ENCODE data around the gene LRPAP1.
"Not testable (repeated sequence)": the region's sequence is repeated elsewhere in the genome, so short reads cannot be mapped to it uniquely, and the experiment has no call there.

The LRPAP1 gene

GRCh38 chr4:3515646-3516045, 16.6 kb downstream of the LRPAP1 start:
- Histone ChIP-seq H3K9me3 (ENCODE audit: control insufficient read depth, insufficient read depth, low read depth, low read length) (no peaks in the 10 kb centered on the region), H3K36me3 (ENCODE audit: control insufficient read depth, insufficient read depth, low read length) (peaks cover 94% of the 10 kb centered on the region), H3K4me1 (ENCODE audit: control insufficient read depth, insufficient read depth, low read length) (no peaks in the 10 kb centered on the region), H3K27ac (ENCODE audit: low read depth, low read length) (no peak overlapping the region), H3K4me3 (ENCODE audit: low read depth, low read length) (no peak overlapping the region), H3K27me3 (ENCODE audit: control insufficient read depth, insufficient read depth, low read length) (no peaks in the 10 kb centered on the region), H3K9ac (ENCODE audit: low read length) (no peak overlapping the region)

- no peaks in the 10 kb centered on the region for H3K9me3 ChIP-seq (ENCODE audit: control insufficient read depth, insufficient read depth, low read depth, low read length)
- no peak overlapping the region for H3K4me3 ChIP-seq (ENCODE audit: low read depth, low read length)
- peaks cover 94% of the 10 kb centered on the region for H3K36me3 ChIP-seq (ENCODE audit: control insufficient read depth, insufficient read depth, low read length)
- no peaks in the 10 kb centered on the region for H3K27me3 ChIP-seq (ENCODE audit: control insufficient read depth, insufficient read depth, low read length)
- no peak overlapping the region for H3K9ac ChIP-seq (ENCODE audit: low read length)
- no peaks in the 10 kb centered on the region for H3K4me1 ChIP-seq (ENCODE audit: control insufficient read depth, insufficient read depth, low read length)
- no peak overlapping the region for H3K27ac ChIP-seq (ENCODE audit: low read depth, low read length)
Observed at GRCh38 chr4:3514806-3515501, 17.3 kb downstream of the LRPAP1 start.

- Histone ChIP-seq H3K27me3 (ENCODE audit: control insufficient read depth, insufficient read depth, low read length) (no peaks in the 10 kb centered on the region), H3K36me3 (ENCODE audit: control insufficient read depth, insufficient read depth, low read length) (peaks cover 92% of the 10 kb centered on the region), H3K9ac (ENCODE audit: low read length) (no peak overlapping the region), H3K9me3 (ENCODE audit: control insufficient read depth, insufficient read depth, low read depth, low read length) (no peaks in the 10 kb centered on the region), H3K4me3 (ENCODE audit: low read depth, low read length) (no peak overlapping the region), H3K27ac (ENCODE audit: low read depth, low read length) (no peak overlapping the region), H3K4me1 (ENCODE audit: control insufficient read depth, insufficient read depth, low read length) (no peaks in the 10 kb centered on the region)
Observed at GRCh38 chr4:3514221-3514780, 17.9 kb downstream of the LRPAP1 start.

GRCh38 chr4:3513807-3514206, 18.4 kb downstream of the LRPAP1 start:
- H3K36me3 ChIP-seq (ENCODE audit: control insufficient read depth, insufficient read depth, low read length), result peaks cover 91% of the 10 kb centered on the region
- no peak overlapping the region for H3K4me3 ChIP-seq (ENCODE audit: low read depth, low read length)
- H3K27ac ChIP-seq (ENCODE audit: low read depth, low read length), result no peak overlapping the region
- H3K9me3 ChIP-seq (ENCODE audit: control insufficient read depth, insufficient read depth, low read depth, low read length), result no peaks in the 10 kb centered on the region
- no peaks in the 10 kb centered on the region for H3K27me3 ChIP-seq (ENCODE audit: control insufficient read depth, insufficient read depth, low read length)
- H3K4me1 ChIP-seq (ENCODE audit: control insufficient read depth, insufficient read depth, low read length), result no peaks in the 10 kb centered on the region
- no peak overlapping the region for H3K9ac ChIP-seq (ENCODE audit: low read length)

- Histone ChIP-seq H3K27ac (ENCODE audit: low read depth, low read length) (no peak overlapping the region), H3K4me3 (ENCODE audit: low read depth, low read length) (no peak overlapping the region), H3K9ac (ENCODE audit: low read length) (no peak overlapping the region), H3K9me3 (ENCODE audit: control insufficient read depth, insufficient read depth, low read depth, low read length) (no peaks in the 10 kb centered on the region), H3K27me3 (ENCODE audit: control insufficient read depth, insufficient read depth, low read length) (no peaks in the 10 kb centered on the region), H3K36me3 (ENCODE audit: control insufficient read depth, insufficient read depth, low read length) (peaks cover 89% of the 10 kb centered on the region), H3K4me1 (ENCODE audit: control insufficient read depth, insufficient read depth, low read length) (no peaks in the 10 kb centered on the region)
Observed at GRCh38 chr4:3512719-3513118, 19.5 kb downstream of the LRPAP1 start.

GRCh38 chr4:3512279-3512678, 19.9 kb downstream of the LRPAP1 start:
- Histone ChIP-seq H3K4me1 (ENCODE audit: control insufficient read depth, insufficient read depth, low read length) (no peaks in the 10 kb centered on the region), H3K36me3 (ENCODE audit: control insufficient read depth, insufficient read depth, low read length) (peaks cover 87% of the 10 kb centered on the region), H3K27me3 (ENCODE audit: control insufficient read depth, insufficient read depth, low read length) (no peaks in the 10 kb centered on the region), H3K9ac (ENCODE audit: low read length) (no peak overlapping the region), H3K9me3 (ENCODE audit: control insufficient read depth, insufficient read depth, low read depth, low read length) (no peaks in the 10 kb centered on the region), H3K27ac (ENCODE audit: low read depth, low read length) (no peak overlapping the region), H3K4me3 (ENCODE audit: low read depth, low read length) (no peak overlapping the region)

GRCh38 chr4:3511601-3512000, 20.6 kb downstream of the LRPAP1 start:
- H3K36me3 ChIP-seq (ENCODE audit: control insufficient read depth, insufficient read depth, low read length), result peaks cover 85% of the 10 kb centered on the region
- H3K27ac ChIP-seq (ENCODE audit: low read depth, low read length); H3K9me3 ChIP-seq (ENCODE audit: control insufficient read depth, insufficient read depth, low read depth, low read length); H3K4me3 ChIP-seq (ENCODE audit: low read depth, low read length); H3K4me1 ChIP-seq (ENCODE audit: control insufficient read depth, insufficient read depth, low read length); H3K27me3 ChIP-seq (ENCODE audit: control insufficient read depth, insufficient read depth, low read length); H3K9ac ChIP-seq (ENCODE audit: low read length): not testable (repeated sequence)

GRCh38 chr4:3511187-3511586, 21.0 kb downstream of the LRPAP1 start:
- Histone ChIP-seq H3K4me3 (ENCODE audit: low read depth, low read length) (no peak overlapping the region), H3K36me3 (ENCODE audit: control insufficient read depth, insufficient read depth, low read length) (peaks cover 82% of the 10 kb centered on the region), H3K9ac (ENCODE audit: low read length) (no peak overlapping the region)

GRCh38 chr4:3510481-3510880, 21.7 kb downstream of the LRPAP1 start:
- Histone ChIP-seq H3K36me3 (ENCODE audit: control insufficient read depth, insufficient read depth, low read length) (peaks cover 78% of the 10 kb centered on the region), H3K9ac (ENCODE audit: low read length) (no peak overlapping the region), H3K9me3 (ENCODE audit: control insufficient read depth, insufficient read depth, low read depth, low read length) (no peaks in the 10 kb centered on the region), H3K4me3 (ENCODE audit: low read depth, low read length) (no peak overlapping the region), H3K27me3 (ENCODE audit: control insufficient read depth, insufficient read depth, low read length) (no peaks in the 10 kb centered on the region; the same call in 1 of the 2 replicates), H3K27ac (ENCODE audit: low read depth, low read length) (no peak overlapping the region), H3K4me1 (ENCODE audit: control insufficient read depth, insufficient read depth, low read length) (no peaks in the 10 kb centered on the region)

More at GRCh38 chr4:3511187-3511586, 21.0 kb downstream of the LRPAP1 start:
- Histone ChIP-seq H3K4me1 (ENCODE audit: control insufficient read depth, insufficient read depth, low read length) (no peaks in the 10 kb centered on the region), H3K27me3 (ENCODE audit: control insufficient read depth, insufficient read depth, low read length) (no peaks in the 10 kb centered on the region), H3K27ac (ENCODE audit: low read depth, low read length) (no peak overlapping the region), H3K9me3 (ENCODE audit: control insufficient read depth, insufficient read depth, low read depth, low read length) (no peaks in the 10 kb centered on the region)

GRCh38 chr4:3508542-3508941, 23.7 kb downstream of the LRPAP1 start:
- Histone ChIP-seq H3K4me3 (ENCODE audit: low read depth, low read length) (no peak overlapping the region), H3K27ac (ENCODE audit: low read depth, low read length) (no peak overlapping the region), H3K36me3 (ENCODE audit: control insufficient read depth, insufficient read depth, low read length) (peaks cover 71% of the 10 kb centered on the region), H3K27me3 (ENCODE audit: control insufficient read depth, insufficient read depth, low read length) (peaks cover 4% of the 10 kb centered on the region), H3K4me1 (ENCODE audit: control insufficient read depth, insufficient read depth, low read length) (no peaks in the 10 kb centered on the region), H3K9me3 (ENCODE audit: control insufficient read depth, insufficient read depth, low read depth, low read length) (no peaks in the 10 kb centered on the region), H3K9ac (ENCODE audit: low read length) (no peak overlapping the region)

- H3K4me3 ChIP-seq (ENCODE audit: low read depth, low read length), result no peak overlapping the region
- H3K36me3 ChIP-seq (ENCODE audit: control insufficient read depth, insufficient read depth, low read length), result peaks cover 48% of the 10 kb centered on the region
- no peak overlapping the region for H3K27ac ChIP-seq (ENCODE audit: low read depth, low read length)
- H3K4me1 ChIP-seq (ENCODE audit: control insufficient read depth, insufficient read depth, low read length), result no peaks in the 10 kb centered on the region
- H3K9me3 ChIP-seq (ENCODE audit: control insufficient read depth, insufficient read depth, low read depth, low read length), result no peaks in the 10 kb centered on the region
- peaks cover 16% of the 10 kb centered on the region for H3K27me3 ChIP-seq (ENCODE audit: control insufficient read depth, insufficient read depth, low read length)
- H3K9ac ChIP-seq (ENCODE audit: low read length), result no peak overlapping the region
Observed at GRCh38 chr4:3505231-3505630, 27.0 kb downstream of the LRPAP1 start.

Data from HUES6 (cell line).